Neutrophil (primary cell): ENCODE measurements around the gene TRAF3.
"Not testable (repeated sequence)": the region's sequence is repeated elsewhere in the genome, so short reads cannot be mapped to it uniquely, and the experiment has no call there.

Source experiments
- H3K27ac ChIP-seq: fragments of 200-600 bp; sonication (generic); 2 replicates; pipeline ENCODE4 v1.5.1; 2016; ENCODE audit warnings: mild to moderate bottlenecking, moderate library complexity
- H3K27me3 ChIP-seq: fragments of 200-600 bp; sonication (generic); 2 replicates; pipeline ENCODE4 v1.6.0; 2016; ENCODE audit warnings: mild to moderate bottlenecking
- H3K36me3 ChIP-seq: fragments of 200-600 bp; sonication (generic); 2 replicates; pipeline ENCODE4 v1.5.1; 2017
- H3K4me1 ChIP-seq, 2 experiments: fragments of 200-600 bp in 1 of 2; sonication (generic) in 1 of 2; 1 replicate in 1 of 2; 2 replicates in 1 of 2; pipeline versions ENCODE4 v1.5.1 to v1.6.1; 2013 to 2016; ENCODE audit warnings: low read depth in 1 of 2, low read length in 1 of 2, mild to moderate bottlenecking in 1 of 2, moderate library complexity in 1 of 2; ENCODE audit not compliant: control insufficient read depth in 1 of 2, insufficient read depth in 1 of 2
- H3K4me3 ChIP-seq, 2 experiments: fragments of 200-600 bp in 1 of 2; sonication (generic) in 1 of 2; 1 replicate in 1 of 2; 2 replicates in 1 of 2; pipeline ENCODE4 v1.5.1; 2013 to 2016; ENCODE audit warnings: low read depth in 1 of 2, low read length in 1 of 2, mild to moderate bottlenecking in 1 of 2, moderate library complexity in 1 of 2
- H3K9me3 ChIP-seq: fragments of 200-600 bp; sonication (generic); 2 replicates; pipeline ENCODE4 v1.5.1; 2016
- CTCF ChIP-seq: fragments of 200-600 bp; sonication (generic); IDR thresholded peaks from 2 replicates; pipeline ENCODE4 v1.5.1; 2016; ENCODE audit warnings: antibody characterized with exemption

Gene TRAF3

GRCh38 chr14:102856179-102856578 lies 78.9 kb downstream of the TRAF3 start:
- H3K4me3 ChIP-seq = no peak overlapping the region
- no peaks in the 10 kb centered on the region for H3K36me3 ChIP-seq
- no peaks in the 10 kb centered on the region for H3K27me3 ChIP-seq
- peaks cover 0 to 7% of the 10 kb centered on the region in 2 experiments for H3K4me1 ChIP-seq
- H3K9me3 ChIP-seq = no peaks in the 10 kb centered on the region
- TF ChIP-seq CTCF = no peak
- no peak overlapping the region for H3K27ac ChIP-seq

- H3K36me3 ChIP-seq = no peaks in the 10 kb centered on the region
- no peak for TF ChIP-seq CTCF
- peaks cover 0 to 7% of the 10 kb centered on the region in 2 experiments for H3K4me1 ChIP-seq
- H3K4me3 ChIP-seq = no peak overlapping the region
- H3K9me3 ChIP-seq = no peaks in the 10 kb centered on the region
- no peak overlapping the region for H3K27ac ChIP-seq
- no peaks in the 10 kb centered on the region for H3K27me3 ChIP-seq
Observed at GRCh38 chr14:102857444-102857843, 80.2 kb downstream of the TRAF3 start.

GRCh38 chr14:102859911-102860310 lies 82.7 kb downstream of the TRAF3 start:
- H3K9me3 ChIP-seq = no peaks in the 10 kb centered on the region
- TF ChIP-seq CTCF = no peak
- no peak overlapping the region for H3K4me3 ChIP-seq
- H3K4me1 ChIP-seq = no peaks in the 10 kb centered on the region
- no peak overlapping the region for H3K27ac ChIP-seq
- no peaks in the 10 kb centered on the region for H3K27me3 ChIP-seq
- no peaks in the 10 kb centered on the region for H3K36me3 ChIP-seq

GRCh38 chr14:102862154-102862773 lies 85.0 kb downstream of the TRAF3 start:
- no peak overlapping the region for H3K4me3 ChIP-seq
- H3K4me1 ChIP-seq = no peaks in the 10 kb centered on the region
- H3K27ac ChIP-seq = no peak overlapping the region
- H3K9me3 ChIP-seq = no peaks in the 10 kb centered on the region
- no peak for TF ChIP-seq CTCF
- H3K36me3 ChIP-seq = no peaks in the 10 kb centered on the region
- H3K27me3 ChIP-seq = no peaks in the 10 kb centered on the region

GRCh38 chr14:102863381-102863780 lies 86.1 kb downstream of the TRAF3 start:
- Histone ChIP-seq H3K4me3 (no peak overlapping the region), H3K9me3 (no peaks in the 10 kb centered on the region), H3K27me3 (no peaks in the 10 kb centered on the region), H3K27ac (no peak overlapping the region), H3K36me3 (no peaks in the 10 kb centered on the region), H3K4me1 (no peaks in the 10 kb centered on the region)
- no peak for TF ChIP-seq CTCF

GRCh38 chr14:102865916-102866315 lies 88.7 kb downstream of the TRAF3 start:
- H3K36me3 ChIP-seq = peaks cover 10% of the 10 kb centered on the region
- H3K4me1 ChIP-seq, H3K4me3 ChIP-seq: not testable (repeated sequence)

More at GRCh38 chr14:102865916-102866315, 88.7 kb downstream of the TRAF3 start:
- not testable (repeated sequence) for H3K27ac ChIP-seq, H3K9me3 ChIP-seq, H3K27me3 ChIP-seq
